ENCODE results near the gene MYO5A. TPM values are rescaled to one million over a fixed set of nuclear protein-coding genes. Genes with fewer than 3 reads are reported as not detected.
"Not testable (repeated sequence)": the region's sequence is repeated elsewhere in the genome, so short reads cannot be mapped to it uniquely, and the experiment has no call there.

Gene MYO5A
- 18.5 TPM for polyA plus RNA-seq (2013, experiment 1 of 4)
- 17.4 TPM for polyA plus RNA-seq (2013, experiment 2 of 4)
- polyA plus RNA-seq (2013, experiment 3 of 4): 14.2 TPM
- 17.3 TPM for polyA plus RNA-seq (2013, experiment 4 of 4)

GRCh38 chr15:52528564-52529340 is at the start of gene MYO5A:
MYO5A (minus strand) TSS chr15:52528880; CDS start chr15:52528806, 74 bp downstream.
- 0% methylated on average over 103 of the region's 103 CpGs for WGBS, 2 experiments
- no peaks in the 10 kb centered on the region for H3K4me1 ChIP-seq (ENCODE audit: control insufficient read depth, insufficient read depth, low read length)
- H3K27me3 ChIP-seq (ENCODE audit: control insufficient read depth, insufficient read depth, low read length, poor library complexity, severe bottlenecking): peaks cover 53% of the 10 kb centered on the region
- H3K36me3 ChIP-seq (ENCODE audit: control insufficient read depth, insufficient read depth, low read length): no peaks in the 10 kb centered on the region
- H3K9me3 ChIP-seq (ENCODE audit: control insufficient read depth, low read length): no peaks in the 10 kb centered on the region
- H3K27ac ChIP-seq (ENCODE audit: insufficient read depth, low read depth, low read length, poor library complexity, severe bottlenecking): no peak within 1 kb of the TSS
- H3K4me3 ChIP-seq (ENCODE audit: insufficient read depth, low read depth, low read length): peak within 1 kb of the TSS; percentile 71

DNA sequence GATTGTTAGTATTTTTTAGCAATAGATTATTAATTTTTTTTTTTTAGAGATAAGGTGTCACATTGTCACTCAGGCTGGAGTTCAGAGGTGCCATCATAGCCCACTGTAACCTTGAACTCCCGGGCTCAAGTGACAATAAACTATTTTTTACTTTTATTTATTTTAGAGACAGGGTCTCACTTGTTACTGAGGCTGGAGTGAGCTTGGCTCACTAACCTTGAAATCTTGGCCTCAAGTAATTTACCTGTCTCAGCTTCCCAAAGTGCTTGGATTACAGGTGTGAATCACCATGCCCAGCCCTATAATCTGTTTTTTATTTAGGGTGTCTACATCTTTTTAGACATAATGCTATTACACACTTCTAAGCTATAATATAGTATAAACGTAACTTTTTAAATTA is 48.0 kb upstream of the MYO5A start:
- Histone ChIP-seq H3K27ac (ENCODE audit: insufficient read depth, low read depth, low read length, poor library complexity, severe bottlenecking) (no peak overlapping the region), H3K4me1 (ENCODE audit: control insufficient read depth, insufficient read depth, low read length) (no peaks in the 10 kb centered on the region), H3K27me3 (ENCODE audit: control insufficient read depth, insufficient read depth, low read length, poor library complexity, severe bottlenecking) (no peaks in the 10 kb centered on the region), H3K9me3 (ENCODE audit: control insufficient read depth, low read length) (no peaks in the 10 kb centered on the region), H3K4me3 (ENCODE audit: insufficient read depth, low read depth, low read length) (no peak overlapping the region), H3K36me3 (ENCODE audit: control insufficient read depth, insufficient read depth, low read length) (no peaks in the 10 kb centered on the region)
- WGBS, 2 experiments: 86 to 89% methylated on average over 1 to 2 of the region's 2 CpGs

- H3K9me3 ChIP-seq (ENCODE audit: control insufficient read depth, low read length); H3K27ac ChIP-seq (ENCODE audit: insufficient read depth, low read depth, low read length, poor library complexity, severe bottlenecking); H3K27me3 ChIP-seq (ENCODE audit: control insufficient read depth, insufficient read depth, low read length, poor library complexity, severe bottlenecking); H3K36me3 ChIP-seq (ENCODE audit: control insufficient read depth, insufficient read depth, low read length); H3K4me1 ChIP-seq (ENCODE audit: control insufficient read depth, insufficient read depth, low read length); H3K4me3 ChIP-seq (ENCODE audit: insufficient read depth, low read depth, low read length): not testable (repeated sequence)
- WGBS, 2 experiments: 77 to 79% methylated on average over 7 of the region's 7 CpGs
These were observed 46.9 kb upstream of the MYO5A start for GRCh38 chr15:52575573-52575972.

- WGBS, 2 experiments: 89 to 93% methylated on average over 2 of the region's 2 CpGs
- Histone ChIP-seq H3K9me3 (ENCODE audit: control insufficient read depth, low read length) (no peaks in the 10 kb centered on the region), H3K36me3 (ENCODE audit: control insufficient read depth, insufficient read depth, low read length) (no peaks in the 10 kb centered on the region), H3K4me1 (ENCODE audit: control insufficient read depth, insufficient read depth, low read length) (no peaks in the 10 kb centered on the region), H3K27me3 (ENCODE audit: control insufficient read depth, insufficient read depth, low read length, poor library complexity, severe bottlenecking) (no peaks in the 10 kb centered on the region), H3K27ac (ENCODE audit: insufficient read depth, low read depth, low read length, poor library complexity, severe bottlenecking) (no peak overlapping the region), H3K4me3 (ENCODE audit: insufficient read depth, low read depth, low read length) (no peak overlapping the region)
These were observed 46.4 kb upstream of the MYO5A start for GRCh38 chr15:52575072-52575471.

DNA sequence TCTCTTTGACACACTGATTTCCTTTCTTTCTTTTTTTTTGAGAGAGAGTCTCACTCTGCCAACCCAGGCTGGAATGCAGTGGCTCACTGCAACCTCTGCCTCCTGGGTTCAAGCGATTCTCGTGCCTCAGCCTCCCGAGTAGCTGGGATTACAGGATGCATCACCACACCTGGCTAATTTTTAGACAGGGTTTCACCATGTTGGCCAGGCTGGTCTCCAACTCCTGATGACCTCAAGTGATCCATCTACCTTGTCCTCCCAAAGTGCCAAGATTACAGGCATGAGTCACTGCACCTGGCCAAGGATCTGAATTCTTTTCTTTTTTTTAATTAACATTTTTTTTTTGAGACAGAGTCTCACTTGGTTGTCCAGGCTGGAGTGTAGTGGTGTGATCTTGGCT is 45.9 kb upstream of the MYO5A start:
- H3K27ac ChIP-seq (ENCODE audit: insufficient read depth, low read depth, low read length, poor library complexity, severe bottlenecking); H3K4me3 ChIP-seq (ENCODE audit: insufficient read depth, low read depth, low read length); H3K27me3 ChIP-seq (ENCODE audit: control insufficient read depth, insufficient read depth, low read length, poor library complexity, severe bottlenecking); H3K36me3 ChIP-seq (ENCODE audit: control insufficient read depth, insufficient read depth, low read length); H3K9me3 ChIP-seq (ENCODE audit: control insufficient read depth, low read length); H3K4me1 ChIP-seq (ENCODE audit: control insufficient read depth, insufficient read depth, low read length): not testable (repeated sequence)
- WGBS, 2 experiments: 92 to 93% methylated on average over 3 of the region's 3 CpGs

GRCh38 chr15:52568601-52569585 is 40.2 kb upstream of the MYO5A start, which contains the start of gene ARPP19:
ARPP19 (minus strand) TSS chr15:52569030; CDS start chr15:52568892, 138 bp downstream.
- H3K9me3 ChIP-seq (ENCODE audit: control insufficient read depth, low read length): no peaks in the 10 kb centered on the region
- H3K4me3 ChIP-seq (ENCODE audit: insufficient read depth, low read depth, low read length): peak within 1 kb of the TSS; percentile 96
- no peaks in the 10 kb centered on the region for H3K36me3 ChIP-seq (ENCODE audit: control insufficient read depth, insufficient read depth, low read length)
- H3K27ac ChIP-seq (ENCODE audit: insufficient read depth, low read depth, low read length, poor library complexity, severe bottlenecking): peak within 1 kb of the TSS; percentile 96
- WGBS, 2 experiments: 5% methylated on average over 82 of the region's 82 CpGs
- peaks cover 8% of the 10 kb centered on the region for H3K4me1 ChIP-seq (ENCODE audit: control insufficient read depth, insufficient read depth, low read length)
- H3K27me3 ChIP-seq (ENCODE audit: control insufficient read depth, insufficient read depth, low read length, poor library complexity, severe bottlenecking): no peaks in the 10 kb centered on the region

DNA sequence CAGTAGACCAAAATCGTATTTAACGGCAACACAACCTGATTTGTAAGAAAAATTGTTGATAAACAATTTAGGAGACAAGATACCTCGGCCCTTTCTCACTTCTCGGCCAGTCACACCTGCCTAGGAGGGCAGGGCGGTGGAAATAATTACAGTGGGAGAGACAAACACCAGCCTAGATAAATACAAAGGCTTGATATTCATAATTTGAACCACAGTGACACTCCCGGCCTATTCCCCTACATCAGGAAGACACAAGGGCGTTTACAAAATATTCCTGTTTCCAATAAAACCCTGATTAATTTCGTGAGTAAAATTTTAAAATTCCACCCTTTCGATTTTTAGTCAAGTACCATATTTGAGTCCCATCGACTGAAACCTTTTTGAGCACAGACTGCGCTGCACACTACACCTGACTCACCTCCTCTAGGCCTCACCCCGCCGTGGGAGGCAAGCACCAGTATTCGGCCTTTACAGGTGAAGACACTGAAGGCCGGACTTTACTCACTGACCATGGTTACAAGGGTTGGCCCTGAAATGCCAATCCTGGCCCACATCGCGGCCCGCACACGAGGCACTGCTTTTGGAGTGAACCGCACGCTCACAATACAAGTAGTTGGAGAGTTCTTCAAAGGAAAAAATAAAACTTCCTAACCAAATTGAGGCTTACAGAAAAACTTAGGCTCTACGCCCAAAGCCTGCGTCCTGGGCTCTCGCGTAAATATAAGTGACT is 39.4 kb upstream of the MYO5A start:
- Histone ChIP-seq H3K36me3 (ENCODE audit: control insufficient read depth, insufficient read depth, low read length) (no peaks in the 10 kb centered on the region), H3K4me1 (ENCODE audit: control insufficient read depth, insufficient read depth, low read length) (peaks cover 8% of the 10 kb centered on the region), H3K9me3 (ENCODE audit: control insufficient read depth, low read length) (no peaks in the 10 kb centered on the region), H3K27me3 (ENCODE audit: control insufficient read depth, insufficient read depth, low read length, poor library complexity, severe bottlenecking) (no peaks in the 10 kb centered on the region), H3K27ac (ENCODE audit: insufficient read depth, low read depth, low read length, poor library complexity, severe bottlenecking) (peak overlapping the region; percentile 96), H3K4me3 (ENCODE audit: insufficient read depth, low read depth, low read length) (peak overlapping the region; percentile 96)
- WGBS, 2 experiments: 0 to 1% methylated on average over 23 to 25 of the region's 25 CpGs

DNA sequence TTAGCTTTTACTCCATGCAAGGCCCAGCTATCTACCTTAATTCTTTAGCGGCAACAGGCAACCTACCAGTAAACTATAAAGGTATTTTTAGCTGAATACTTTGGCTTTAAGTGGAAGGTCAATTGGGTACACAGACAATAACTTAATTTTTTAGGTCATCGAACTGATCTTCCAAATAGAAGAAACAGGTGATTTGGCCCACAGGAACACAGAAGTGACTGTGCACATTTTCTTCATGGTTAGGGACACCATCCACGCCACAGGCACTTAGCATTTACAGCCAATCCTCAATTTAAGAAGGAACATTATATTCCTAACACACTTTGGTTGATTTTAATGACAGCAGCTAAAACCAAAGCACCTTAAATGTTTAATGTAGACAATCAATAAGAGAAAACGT is 38.2 kb upstream of the MYO5A start:
- 85 to 94% methylated on average over 2 to 4 of the region's 4 CpGs for WGBS, 2 experiments
- peak overlapping the region; percentile 96 for H3K4me3 ChIP-seq (ENCODE audit: insufficient read depth, low read depth, low read length)
- no peaks in the 10 kb centered on the region for H3K9me3 ChIP-seq (ENCODE audit: control insufficient read depth, low read length)
- no peaks in the 10 kb centered on the region for H3K36me3 ChIP-seq (ENCODE audit: control insufficient read depth, insufficient read depth, low read length)
- no peak overlapping the region for H3K27ac ChIP-seq (ENCODE audit: insufficient read depth, low read depth, low read length, poor library complexity, severe bottlenecking)
- peaks cover 8% of the 10 kb centered on the region for H3K4me1 ChIP-seq (ENCODE audit: control insufficient read depth, insufficient read depth, low read length)
- H3K27me3 ChIP-seq (ENCODE audit: control insufficient read depth, insufficient read depth, low read length, poor library complexity, severe bottlenecking): no peaks in the 10 kb centered on the region

DNA sequence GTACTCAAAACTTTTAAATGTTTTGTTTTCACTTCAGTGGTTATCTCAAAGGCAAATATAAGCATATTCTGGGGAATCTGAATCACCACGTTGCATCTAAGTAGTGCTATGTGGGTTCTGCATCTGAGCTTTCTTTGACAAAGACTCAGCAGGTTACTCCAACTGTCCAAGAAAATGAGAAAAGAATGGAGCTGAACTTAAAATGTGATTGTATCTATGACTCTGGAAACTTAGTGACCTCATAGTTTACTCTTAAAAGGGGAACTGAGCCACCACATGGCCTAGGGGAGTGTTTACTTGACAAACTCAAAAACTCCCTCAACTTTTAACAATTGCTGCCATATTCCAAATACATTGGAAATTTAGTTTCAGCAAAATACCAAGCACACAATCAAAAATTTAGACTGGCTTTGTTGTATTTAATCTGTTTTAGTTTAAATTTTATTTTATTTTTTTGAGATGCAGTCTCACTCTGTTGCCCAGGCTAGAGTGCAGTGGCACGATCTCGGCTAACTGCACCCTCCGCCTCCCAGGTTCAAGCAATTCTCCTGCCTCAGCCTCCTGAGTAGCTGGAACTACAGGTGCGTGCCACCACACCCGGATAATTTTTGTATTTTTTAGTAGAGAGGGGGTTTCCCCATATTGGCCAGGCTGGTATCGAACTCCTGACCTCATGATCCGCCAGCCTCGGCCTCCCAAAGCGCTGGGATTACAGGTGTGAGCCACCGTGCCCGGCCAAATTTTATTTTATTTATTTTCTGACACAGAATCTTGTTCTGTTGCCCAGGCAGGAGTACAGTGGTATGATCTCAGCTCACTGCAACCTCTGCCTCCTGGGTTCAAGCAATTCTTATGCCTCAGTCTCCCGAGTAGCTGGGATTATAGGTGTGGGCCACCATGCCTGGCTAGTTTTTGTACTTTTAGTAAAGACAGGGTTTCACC is 37.0 kb upstream of the MYO5A start:
- WGBS, 2 experiments: 90 to 94% methylated on average over 13 of the region's 13 CpGs
- not testable (repeated sequence) for H3K27me3 ChIP-seq (ENCODE audit: control insufficient read depth, insufficient read depth, low read length, poor library complexity, severe bottlenecking); H3K4me1 ChIP-seq (ENCODE audit: control insufficient read depth, insufficient read depth, low read length); H3K27ac ChIP-seq (ENCODE audit: insufficient read depth, low read depth, low read length, poor library complexity, severe bottlenecking); H3K4me3 ChIP-seq (ENCODE audit: insufficient read depth, low read depth, low read length); H3K36me3 ChIP-seq (ENCODE audit: control insufficient read depth, insufficient read depth, low read length); H3K9me3 ChIP-seq (ENCODE audit: control insufficient read depth, low read length)
